Activated T-helper 17 cell treated with anti-CD3 and anti-CD28 coated beads, Interleukin-2, amount 50 U/mL, for 72 hours (primary cell): ENCODE data around the gene KCNQ1. TPM values are rescaled to one million over a fixed set of nuclear protein-coding genes. Genes with fewer than 3 reads are reported as not detected.
"Not testable (repeated sequence)": the region's sequence is repeated elsewhere in the genome, so short reads cannot be mapped to it uniquely, and the experiment has no call there.

Experiments
- ATAC-seq: fragments of 150-1000 bp; cut with Tn5 transposase; replicated peaks from 2 replicates; pipeline ENCODE4 v1.10.0; 2021; ENCODE audit warnings: mild to moderate bottlenecking, moderate library complexity
- H3K27ac Mint-ChIP-seq: one replicate; pipeline ENCODE4 v1.8.0; 2022; ENCODE audit warnings: mixed read lengths
- H3K27me3 Mint-ChIP-seq: one replicate; pipeline ENCODE4 v1.8.0; 2022; ENCODE audit warnings: mixed read lengths
- H3K36me3 Mint-ChIP-seq: one replicate; pipeline ENCODE4 v1.8.0; 2022; ENCODE audit warnings: low read depth, mild to moderate bottlenecking, mixed read lengths
- H3K4me1 Mint-ChIP-seq: one replicate; pipeline ENCODE4 v1.8.0; 2022; ENCODE audit warnings: mixed read lengths
- H3K4me3 Mint-ChIP-seq: one replicate; pipeline ENCODE4 v1.8.0; 2022; ENCODE audit warnings: mild to moderate bottlenecking, mixed read lengths
- H3K9me3 Mint-ChIP-seq: one replicate; pipeline ENCODE4 v1.8.0; 2022; ENCODE audit warnings: mixed read lengths
- total RNA-seq, 2 donors: library from RNA; stranded (reverse); gene quantifications; one replicate each; pipeline ENCODE4 v1.2.3, GENCODE V29; 2022

Gene KCNQ1
- total RNA-seq, 2 donors from 2014 or later, result 7.0 to 9.7 TPM

DNA sequence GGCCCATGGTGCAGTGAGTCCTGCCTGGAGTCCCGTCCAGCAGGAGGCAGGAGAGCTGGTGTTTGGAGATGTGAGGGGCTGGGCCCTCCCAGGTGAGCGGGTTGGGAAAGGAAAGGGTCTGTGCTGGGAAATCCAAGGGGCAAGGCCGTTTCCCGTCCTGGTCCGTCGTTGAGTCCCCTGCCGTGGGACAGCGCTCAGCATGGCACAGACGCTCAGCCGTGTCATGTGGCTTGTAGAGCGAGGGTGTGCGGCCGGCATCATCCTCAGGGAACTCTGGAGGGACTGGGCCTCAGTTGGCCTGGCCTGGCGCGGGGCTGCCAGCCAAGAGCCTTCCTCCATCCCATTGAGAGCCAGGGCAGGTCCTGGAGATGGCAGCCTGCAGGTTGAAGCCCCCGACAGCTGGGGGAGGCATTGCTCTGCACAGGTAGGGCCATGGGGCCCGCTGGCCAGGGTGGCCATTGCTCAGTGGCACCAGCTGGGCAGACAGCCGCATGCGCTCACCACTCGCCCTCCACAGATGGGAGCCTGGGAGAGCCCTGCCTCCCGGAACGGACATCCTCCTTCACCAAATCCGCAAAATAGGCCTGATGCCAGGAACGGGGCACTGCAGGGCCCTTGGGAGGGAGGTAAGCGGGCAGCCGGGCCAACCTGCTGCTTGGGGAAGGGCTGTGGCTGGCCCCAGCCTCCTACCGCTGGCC is 28.7 kb downstream of the KCNQ1 start:
- peaks cover 8% of the 10 kb centered on the region for H3K36me3 Mint-ChIP-seq
- no peak overlapping the region for H3K27ac Mint-ChIP-seq
- H3K9me3 Mint-ChIP-seq, result peaks cover 5% of the 10 kb centered on the region
- H3K4me3 Mint-ChIP-seq, result no peak overlapping the region
- no peak for ATAC-seq
- H3K4me1 Mint-ChIP-seq, result peaks cover 10% of the 10 kb centered on the region
- no peaks in the 10 kb centered on the region for H3K27me3 Mint-ChIP-seq

DNA sequence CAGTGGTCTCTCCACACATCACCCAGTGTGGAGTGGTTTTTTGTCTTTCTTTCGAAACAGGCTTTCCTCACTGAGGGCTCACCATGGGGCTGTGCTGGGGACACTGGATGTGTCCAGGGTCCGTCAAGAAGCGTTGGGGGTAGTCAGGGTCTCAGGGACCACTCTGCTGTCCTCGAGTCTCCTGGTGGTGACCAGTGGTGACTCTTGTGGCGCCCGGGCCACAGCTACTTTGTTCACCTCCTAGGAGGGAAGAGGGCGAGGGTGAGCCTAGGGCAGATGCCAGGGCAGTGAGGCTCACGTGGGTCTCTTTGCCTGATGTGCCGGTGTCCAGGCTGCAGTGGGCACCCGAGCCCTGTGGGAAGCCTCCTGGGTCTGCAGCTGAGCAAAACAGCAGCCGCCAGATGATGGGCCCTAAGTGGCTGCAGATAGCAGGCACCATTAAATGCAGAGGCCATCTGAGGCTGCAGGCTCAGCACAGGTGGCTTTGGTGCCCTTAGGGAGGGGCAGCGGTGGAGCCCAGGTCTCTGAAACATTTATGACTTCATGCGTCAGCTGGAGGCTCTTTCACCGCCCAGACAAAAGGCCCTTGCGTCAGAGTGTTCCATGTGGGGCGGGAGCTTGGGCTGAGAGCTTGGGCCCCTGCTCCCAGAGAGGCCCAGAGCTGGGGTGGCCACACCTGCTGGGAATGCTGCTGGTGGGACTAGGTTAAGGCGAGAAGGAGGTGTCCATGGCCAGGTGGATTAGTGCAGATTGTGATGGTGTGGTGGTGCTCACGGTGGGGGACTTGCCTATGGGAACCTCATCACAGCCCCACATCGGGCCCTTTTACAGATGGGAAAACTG is 29.5 kb downstream of the KCNQ1 start:
- no peaks in the 10 kb centered on the region for H3K27me3 Mint-ChIP-seq
- peaks cover 5% of the 10 kb centered on the region for H3K9me3 Mint-ChIP-seq
- H3K4me1 Mint-ChIP-seq, result peaks cover 10% of the 10 kb centered on the region

DNA sequence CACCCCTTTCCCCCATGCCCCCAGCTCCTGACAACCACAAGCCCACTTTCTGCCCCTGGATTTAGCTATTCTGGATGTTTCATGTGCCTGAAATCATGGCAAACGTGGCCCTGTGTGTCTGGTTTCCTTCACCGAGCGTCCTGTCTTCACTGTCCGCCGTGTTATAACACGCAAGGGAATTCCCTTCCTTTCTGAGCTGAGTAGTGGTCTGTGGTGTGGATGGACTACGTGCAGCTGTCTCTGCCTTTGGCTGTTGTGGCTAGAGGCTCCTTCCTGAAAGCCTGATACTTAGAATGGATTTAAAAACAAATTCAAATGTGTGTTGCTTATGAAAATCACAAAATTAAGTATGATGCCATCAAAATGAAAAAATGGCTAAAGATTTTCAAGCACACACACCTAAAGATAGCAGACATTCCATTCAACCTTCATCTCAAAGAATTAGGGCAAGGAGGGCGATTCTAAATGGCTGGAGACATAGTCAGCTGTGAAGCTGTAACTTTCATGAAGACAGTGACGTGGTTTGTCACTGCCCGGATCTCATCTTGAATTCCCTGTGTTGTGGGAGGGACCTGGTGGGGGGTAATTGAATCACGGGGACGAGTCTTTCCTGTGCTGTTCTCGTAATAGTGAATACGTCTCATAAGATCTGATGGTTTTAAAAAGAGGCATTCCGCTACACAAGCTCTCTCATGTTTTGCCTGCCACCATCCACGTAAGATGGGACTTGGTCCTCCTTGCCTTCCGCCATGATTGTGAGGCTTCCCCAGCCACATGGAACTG is 30.5 kb downstream of the KCNQ1 start:
- Mint-ChIP-seq H3K27me3 (no peaks in the 10 kb centered on the region), H3K4me1 (peaks cover 16% of the 10 kb centered on the region), H3K9me3 (peaks cover 8% of the 10 kb centered on the region), H3K4me3 (no peak overlapping the region), H3K36me3 (peaks cover 8% of the 10 kb centered on the region), H3K27ac (no peak overlapping the region)
- ATAC-seq, result no peak

More for the DNA sequence above, 29.5 kb downstream of the KCNQ1 start:
- no peak for ATAC-seq
- Mint-ChIP-seq H3K4me3 (no peak overlapping the region), H3K27ac (no peak overlapping the region), H3K36me3 (peaks cover 8% of the 10 kb centered on the region)

DNA sequence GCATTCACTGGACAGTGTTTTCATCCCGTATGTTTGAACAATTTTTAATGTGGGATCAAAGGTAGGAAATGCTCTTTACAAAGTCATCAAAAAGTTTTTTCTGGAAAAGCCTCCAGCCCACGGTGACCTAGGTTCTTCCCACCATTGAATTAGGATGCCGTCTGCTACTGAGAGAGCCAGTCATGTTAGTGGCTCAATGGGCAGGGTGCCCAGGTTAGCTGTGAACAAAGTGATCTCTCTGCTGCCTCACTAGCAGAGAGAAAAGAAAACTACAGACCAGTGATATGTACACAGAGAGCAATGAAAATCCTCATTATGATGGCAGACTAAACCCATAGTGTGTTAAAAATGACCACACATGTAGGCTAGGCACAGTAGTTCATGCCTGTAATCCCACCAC is 32.4 kb downstream of the KCNQ1 start:
- H3K27ac Mint-ChIP-seq, result no peak overlapping the region
- ATAC-seq, result no peak
- H3K27me3 Mint-ChIP-seq, result no peaks in the 10 kb centered on the region
- H3K4me3 Mint-ChIP-seq, result no peak overlapping the region
- peaks cover 8% of the 10 kb centered on the region for H3K36me3 Mint-ChIP-seq
- H3K9me3 Mint-ChIP-seq, result peaks cover 8% of the 10 kb centered on the region
- peaks cover 14% of the 10 kb centered on the region for H3K4me1 Mint-ChIP-seq

DNA sequence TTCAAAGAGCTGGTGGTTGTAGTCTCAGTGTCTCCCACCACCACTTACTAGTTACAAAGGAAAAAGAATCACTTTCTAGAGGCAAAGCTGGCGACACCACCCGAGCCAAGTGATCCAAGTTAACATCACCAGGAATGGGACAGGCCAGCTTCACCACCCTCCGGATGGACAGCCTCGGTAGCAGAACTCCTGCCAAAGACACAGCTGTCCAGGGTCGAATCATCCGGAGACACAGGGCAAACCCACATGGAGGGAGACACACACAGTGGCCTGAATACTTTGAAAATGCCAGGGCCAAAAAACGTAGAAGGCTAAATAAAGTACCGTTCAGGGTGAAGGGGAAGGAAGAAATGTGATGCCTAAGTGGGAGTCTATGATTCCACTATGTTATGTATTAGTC is 33.1 kb downstream of the KCNQ1 start:
- H3K4me3 Mint-ChIP-seq, result no peak overlapping the region
- H3K36me3 Mint-ChIP-seq, result peaks cover 8% of the 10 kb centered on the region
- H3K27ac Mint-ChIP-seq, result peak overlapping the region; percentile 50
- ATAC-seq, result no peak
- no peaks in the 10 kb centered on the region for H3K27me3 Mint-ChIP-seq
- peaks cover 8% of the 10 kb centered on the region for H3K9me3 Mint-ChIP-seq
- H3K4me1 Mint-ChIP-seq, result peaks cover 13% of the 10 kb centered on the region

DNA sequence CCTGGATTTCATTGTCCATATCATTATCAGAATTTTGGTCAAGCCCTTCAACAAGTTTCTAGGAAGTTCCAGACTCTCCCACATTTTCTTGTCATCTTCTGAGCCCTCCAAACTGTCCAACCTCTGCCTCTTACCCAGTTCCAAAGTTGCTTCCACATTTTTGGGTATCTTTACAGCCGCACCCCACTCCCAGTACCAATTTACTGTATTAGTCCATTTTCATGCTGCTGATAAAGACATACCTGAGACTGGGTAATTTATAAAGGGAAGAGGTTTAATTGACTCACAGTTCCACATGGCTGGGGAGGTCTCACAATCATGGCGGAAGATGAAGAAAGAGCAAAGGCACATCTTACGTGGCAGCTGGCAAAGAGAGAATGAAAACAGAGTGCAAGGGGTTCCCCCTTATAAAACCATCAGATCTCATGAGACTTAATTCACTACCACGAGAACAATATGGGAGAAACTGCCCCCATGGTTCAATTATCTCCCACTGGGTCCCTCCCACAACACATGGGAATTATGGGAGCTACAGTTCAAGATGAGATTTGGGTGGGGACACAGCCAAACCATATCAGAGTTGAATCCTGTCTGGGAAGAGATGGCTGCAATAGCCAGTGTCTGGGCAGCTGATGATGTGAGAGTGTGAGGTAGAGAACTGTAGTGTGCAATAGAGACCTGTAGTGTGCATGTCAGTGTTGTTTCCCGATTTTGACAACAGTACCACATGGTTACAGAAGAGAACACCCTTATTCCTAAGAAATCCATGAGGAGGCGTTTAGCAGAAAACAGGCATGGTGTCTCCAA is 35.5 kb downstream of the KCNQ1 start:
- not testable (repeated sequence) for H3K27me3 Mint-ChIP-seq, H3K36me3 Mint-ChIP-seq, H3K9me3 Mint-ChIP-seq
- Mint-ChIP-seq H3K4me1 (peaks cover 13% of the 10 kb centered on the region), H3K4me3 (peak overlapping the region; percentile 54), H3K27ac (peak overlapping the region; percentile 31)
- peak; percentile 59 for ATAC-seq

DNA sequence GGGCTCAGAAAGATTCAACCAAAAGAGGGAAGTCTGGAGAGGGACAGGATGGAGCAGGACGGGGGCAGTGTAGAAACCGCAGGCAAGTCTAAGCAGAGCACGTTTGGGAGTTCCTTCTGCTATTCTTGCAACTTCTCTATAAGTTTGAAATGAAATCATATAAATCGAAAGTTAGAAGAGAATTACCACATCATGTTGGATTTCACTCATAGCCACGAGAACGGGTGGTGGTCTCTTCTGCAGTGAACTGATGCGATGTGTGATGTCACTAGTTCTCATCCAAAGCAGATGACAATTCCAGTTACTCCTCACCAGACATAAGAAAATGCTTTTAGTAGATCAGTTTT is 36.0 kb downstream of the KCNQ1 start:
- Mint-ChIP-seq H3K4me1 (peaks cover 13% of the 10 kb centered on the region), H3K27ac (peak overlapping the region; percentile 31), H3K4me3 (peak overlapping the region; percentile 54), H3K9me3 (peaks cover 8% of the 10 kb centered on the region), H3K27me3 (no peaks in the 10 kb centered on the region), H3K36me3 (peaks cover 15% of the 10 kb centered on the region)
- peak; percentile 77 for ATAC-seq

DNA sequence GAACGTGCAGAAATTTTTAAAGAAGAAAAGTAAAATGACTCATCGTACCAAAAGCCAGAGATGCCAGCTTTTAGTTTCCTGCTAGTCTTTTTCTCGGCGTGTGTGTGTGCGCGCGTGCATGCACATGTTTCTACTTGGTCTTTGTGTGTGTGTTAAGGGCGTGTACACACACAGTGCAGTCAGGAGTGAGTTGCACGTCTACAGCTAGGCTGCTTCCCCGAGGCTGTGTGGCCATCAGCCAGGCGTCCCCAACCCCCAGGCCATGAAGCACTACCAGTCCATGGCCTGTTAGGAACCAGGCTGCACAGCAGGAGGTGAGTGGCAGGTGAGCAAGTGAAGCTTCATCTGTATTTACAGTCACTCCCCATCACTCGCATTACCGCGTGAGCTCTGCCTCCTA is 36.4 kb downstream of the KCNQ1 start:
- ATAC-seq, result peak; percentile 71
- peak overlapping the region; percentile 54 for H3K4me3 Mint-ChIP-seq
- peaks cover 15% of the 10 kb centered on the region for H3K36me3 Mint-ChIP-seq
- H3K4me1 Mint-ChIP-seq, result peaks cover 13% of the 10 kb centered on the region
- peak overlapping the region; percentile 31 for H3K27ac Mint-ChIP-seq
- peaks cover 8% of the 10 kb centered on the region for H3K9me3 Mint-ChIP-seq
- H3K27me3 Mint-ChIP-seq, result no peaks in the 10 kb centered on the region

DNA sequence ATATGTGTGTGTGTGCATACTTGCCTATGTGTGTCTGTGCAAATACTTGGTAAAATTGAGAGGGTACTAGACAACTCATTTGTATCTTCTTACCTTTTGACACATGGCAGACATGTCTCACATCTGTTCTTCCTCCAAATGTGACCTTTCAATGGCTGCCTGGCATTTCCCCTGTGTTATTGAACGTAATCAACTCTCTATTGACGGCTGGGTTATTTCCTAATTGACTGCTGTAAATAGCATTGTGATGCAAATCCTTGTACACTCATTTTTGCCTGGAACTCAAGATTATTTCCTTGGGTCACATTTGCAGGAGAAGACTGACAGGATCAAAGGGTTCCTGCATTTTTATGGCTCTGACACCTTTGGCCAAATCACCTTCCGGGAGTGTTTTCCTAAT is 37.4 kb downstream of the KCNQ1 start:
- Mint-ChIP-seq H3K4me1 (peaks cover 13% of the 10 kb centered on the region), H3K4me3 (no peak overlapping the region), H3K36me3 (peaks cover 15% of the 10 kb centered on the region), H3K27ac (no peak overlapping the region), H3K27me3 (no peaks in the 10 kb centered on the region), H3K9me3 (peaks cover 8% of the 10 kb centered on the region)
- no peak for ATAC-seq

DNA sequence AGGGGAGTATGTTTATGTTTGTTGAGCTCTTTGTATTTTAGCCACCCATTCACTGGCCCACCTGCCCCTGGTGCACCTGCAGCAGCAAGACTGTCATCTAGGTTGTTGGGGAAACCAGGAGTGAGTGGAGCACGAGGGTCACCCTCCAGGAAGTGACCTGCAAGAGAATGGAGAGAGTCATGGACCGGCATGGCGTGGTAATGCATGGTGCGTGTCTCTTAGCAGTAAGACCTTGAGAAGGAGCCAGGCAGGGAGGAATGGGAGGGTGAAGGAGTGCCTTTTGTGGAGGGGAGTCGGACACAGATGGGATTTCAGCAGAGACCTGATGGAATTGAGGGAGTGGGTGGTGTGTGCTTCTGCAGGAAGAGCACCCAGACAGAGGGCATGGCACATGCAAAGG is 37.9 kb downstream of the KCNQ1 start:
- Mint-ChIP-seq H3K4me1 (peaks cover 13% of the 10 kb centered on the region), H3K4me3 (no peak overlapping the region), H3K27me3 (no peaks in the 10 kb centered on the region), H3K27ac (no peak overlapping the region), H3K9me3 (peaks cover 8% of the 10 kb centered on the region), H3K36me3 (peaks cover 14% of the 10 kb centered on the region)
- ATAC-seq, result no peak

DNA sequence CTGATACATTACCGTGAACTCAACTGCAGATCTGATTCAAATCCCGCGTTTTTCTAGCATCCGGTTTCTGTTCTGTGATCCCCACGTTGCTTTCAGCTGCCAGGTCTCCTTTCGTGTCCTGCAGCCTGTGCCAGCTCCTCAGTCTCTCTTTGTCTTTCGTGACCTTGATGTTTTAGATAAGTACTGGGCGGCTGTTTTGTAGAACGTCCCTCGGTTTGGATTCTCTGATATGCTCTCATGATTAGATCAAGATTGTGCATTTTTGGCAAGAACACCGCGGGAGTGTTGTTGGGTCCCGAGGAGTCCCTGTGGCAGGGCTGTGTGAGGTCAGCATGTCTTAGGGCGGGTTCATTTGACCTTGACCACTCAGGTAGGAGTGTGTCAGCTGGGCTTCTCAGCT is 38.6 kb downstream of the KCNQ1 start:
- H3K9me3 Mint-ChIP-seq, result peaks cover 10% of the 10 kb centered on the region
- peaks cover 7% of the 10 kb centered on the region for H3K36me3 Mint-ChIP-seq
- no peak for ATAC-seq
- H3K4me1 Mint-ChIP-seq, result peaks cover 13% of the 10 kb centered on the region
- no peak overlapping the region for H3K27ac Mint-ChIP-seq
- H3K4me3 Mint-ChIP-seq, result no peak overlapping the region
- no peaks in the 10 kb centered on the region for H3K27me3 Mint-ChIP-seq

DNA sequence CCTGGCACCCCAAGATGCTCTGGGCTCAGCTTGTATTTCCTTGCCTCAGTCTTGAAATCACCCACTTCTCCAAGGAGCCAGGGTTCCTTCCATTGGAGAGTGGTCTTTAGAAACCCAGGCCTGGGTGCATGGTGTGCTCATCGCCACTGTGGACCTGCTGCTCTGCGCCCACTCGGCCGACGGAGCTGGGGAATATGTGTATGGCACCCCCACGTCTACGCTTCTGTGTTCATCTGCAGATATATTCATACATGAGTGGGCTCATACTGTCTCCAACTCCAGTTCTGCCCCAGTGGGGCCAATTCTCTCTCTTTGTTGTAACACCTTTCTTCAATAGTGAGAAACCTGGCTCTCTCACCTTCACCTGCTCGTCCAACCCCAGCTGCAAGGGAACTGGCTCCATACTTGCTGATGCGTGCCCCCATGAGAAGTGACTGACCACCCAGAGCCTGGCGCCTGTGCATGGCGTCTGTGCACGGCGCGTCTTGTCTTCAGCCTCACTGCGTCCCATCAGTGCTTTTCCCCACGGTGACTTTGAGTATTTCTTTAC is 39.8 kb downstream of the KCNQ1 start:
- H3K36me3 Mint-ChIP-seq, result peaks cover 6% of the 10 kb centered on the region
- peaks cover 15% of the 10 kb centered on the region for H3K9me3 Mint-ChIP-seq
- no peak for ATAC-seq
- H3K4me1 Mint-ChIP-seq, result peaks cover 13% of the 10 kb centered on the region
- H3K4me3 Mint-ChIP-seq, result no peak overlapping the region
- no peaks in the 10 kb centered on the region for H3K27me3 Mint-ChIP-seq
- H3K27ac Mint-ChIP-seq, result no peak overlapping the region

DNA sequence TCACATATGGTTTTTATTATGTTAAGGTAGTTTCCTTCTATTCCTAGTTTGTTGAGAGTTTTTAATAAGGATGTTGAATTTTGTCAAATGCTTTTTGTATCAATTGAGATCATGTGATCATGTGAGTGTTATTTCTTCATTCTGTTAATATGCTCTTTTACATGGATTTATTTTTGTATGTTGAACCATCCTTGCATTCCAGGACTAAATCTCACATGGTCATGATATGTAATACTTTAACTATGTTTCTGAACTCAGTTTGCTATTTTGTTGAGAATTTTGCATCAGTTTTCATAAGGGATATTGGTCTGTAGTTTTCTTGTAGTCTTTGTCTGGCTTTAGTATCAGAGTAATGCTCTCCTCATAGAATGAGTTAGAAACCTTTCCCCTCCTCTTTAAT is 43.2 kb downstream of the KCNQ1 start:
- H3K36me3 Mint-ChIP-seq, result peaks cover 6% of the 10 kb centered on the region
- no peak for ATAC-seq
- no peaks in the 10 kb centered on the region for H3K27me3 Mint-ChIP-seq
- H3K9me3 Mint-ChIP-seq, result peaks cover 25% of the 10 kb centered on the region
- H3K27ac Mint-ChIP-seq, result no peak overlapping the region
- H3K4me3 Mint-ChIP-seq, result no peak overlapping the region
- no peaks in the 10 kb centered on the region for H3K4me1 Mint-ChIP-seq

DNA sequence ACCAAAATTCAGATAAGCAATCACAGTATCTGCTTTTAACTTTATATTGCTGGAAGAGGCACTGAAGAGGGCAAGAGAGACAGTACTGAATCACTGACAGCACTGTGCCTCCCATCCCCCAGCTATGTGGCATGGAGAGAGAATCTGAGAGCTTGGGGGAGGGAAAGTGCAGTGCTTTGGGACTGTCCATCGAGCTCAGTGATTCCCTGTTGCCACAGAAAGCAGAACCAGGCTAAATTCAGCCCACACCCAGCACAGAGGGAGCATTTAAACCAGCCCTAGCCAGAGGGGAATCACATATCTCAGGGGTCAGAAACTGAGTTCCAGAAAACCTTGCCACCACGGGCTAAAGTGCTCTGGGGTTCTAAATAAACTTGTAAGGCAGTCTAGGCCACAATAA is 44.3 kb downstream of the KCNQ1 start:
- Mint-ChIP-seq H3K27me3 (no peaks in the 10 kb centered on the region), H3K4me3 (no peak overlapping the region), H3K27ac (no peak overlapping the region), H3K36me3 (peaks cover 6% of the 10 kb centered on the region), H3K4me1 (no peaks in the 10 kb centered on the region), H3K9me3 (peaks cover 25% of the 10 kb centered on the region)
- no peak for ATAC-seq
